Esophagus squamous epithelium (tissue), 5 donors: ENCODE measurements around the gene DCTN3. TPM values are rescaled to one million over a fixed set of nuclear protein-coding genes. Genes with fewer than 3 reads are reported as not detected.

Experiments
- DNase-seq: peaks from one replicate; lab custom pipeline; 2025; lab: John Stamatoyannopoulos, UW
- H3K27ac ChIP-seq, 4 donors: fragments of 200-600 bp; sonication (generic); one replicate each; pipeline ENCODE4 v1.5.1; 2016 to 2019; ENCODE audit warnings: mild to moderate bottlenecking in 1 of 4
- H3K27me3 ChIP-seq, 4 donors: fragments of 200-600 bp; sonication (generic); 1 replicate in 3 of 4; 2 replicates in 1 of 4; pipeline versions ENCODE4 v1.5.1 to v1.6.0; 2017 to 2021; ENCODE audit warnings: antibody characterized with exemption in 1 of 4
- H3K36me3 ChIP-seq, 3 donors: fragments of 200-600 bp; sonication (generic); one replicate each; pipeline ENCODE4 v1.5.1; 2016 to 2019
- H3K4me1 ChIP-seq, 3 donors: fragments of 200-600 bp; sonication (generic); one replicate each; pipeline ENCODE4 v1.5.1; 2017 to 2019
- H3K4me3 ChIP-seq, 4 donors: fragments of 200-600 bp; sonication (generic); 1 replicate in 3 of 4; 2 replicates in 1 of 4; pipeline ENCODE4 v1.5.1; 2016 to 2019; ENCODE audit warnings: mild to moderate bottlenecking in 2 of 4, moderate library complexity in 1 of 4
- H3K9me3 ChIP-seq, 3 donors: fragments of 200-600 bp; sonication (generic); one replicate each; pipeline ENCODE4 v1.5.1; 2016 to 2019
- CTCF ChIP-seq, 6 experiments: fragments of 450-650 bp in 4 of 6; fragments of 200-600 bp in 2 of 6; sonication (generic) in 2 of 6; IDR thresholded peaks; one replicate each; pipeline ENCODE4 v1.5.1; 2016 to 2019; ENCODE audit warnings: antibody characterized with exemption in 6 of 6, mild to moderate bottlenecking in 4 of 6, moderate library complexity in 4 of 6
- POLR2A ChIP-seq, 4 donors: fragments of 450-650 bp; IDR thresholded peaks; one replicate each; pipeline ENCODE4 v1.6.1; 2017; ENCODE audit warnings: antibody characterized with exemption in 4 of 4, mild to moderate bottlenecking in 4 of 4, moderate library complexity in 3 of 4
- WGBS, 2 donors: methylation state at CpG; one replicate each; pipeline ENCODE4 v1.1.5; 2018; 5-methylcytosine and 5-hydroxymethylcytosine counted together
- intact Hi-C: fragments of 100-400 bp; cut with DNase I; formaldehyde crosslinking; loops from one replicate; pipeline ENCODE4 v1.15.0; 2022
- total RNA-seq, 4 donors: library from RNA; depleted of rRNA; stranded (reverse); fragments of >200 nt; gene quantifications; one replicate each; pipeline ENCODE4 v1.1.0, GENCODE V29; 2016
- donor health status: DM: yes; HTN: yes; CAD: no.

Gene DCTN3
- total RNA-seq, 4 donors from 2014 or later: 67.1 to 136 (median 103) TPM

- DNase-seq: no peak
- peaks cover 10 to 17% (median 12%) of the 10 kb centered on the region in 3 donors for H3K4me1 ChIP-seq
- 74 to 94% methylated on average over 2 to 3 of the region's 3 CpGs for WGBS, 2 donors
- no peak for TF ChIP-seq POLR2A (IDR thresholded peaks at IDR 0.05)
- no peak for TF ChIP-seq CTCF (IDR thresholded peaks at IDR 0.05)
- no peaks in the 10 kb centered on the region for H3K36me3 ChIP-seq
- no peak overlapping the region for H3K27ac ChIP-seq
- H3K27me3 ChIP-seq: no peaks in the 10 kb centered on the region
- intact Hi-C loops: no loop called here
- H3K9me3 ChIP-seq: no peaks in the 10 kb centered on the region
- H3K4me3 ChIP-seq: no peak overlapping the region
Measured at GRCh38 chr9:34606905-34607304, 13.4 kb downstream of the DCTN3 start.

DNA sequence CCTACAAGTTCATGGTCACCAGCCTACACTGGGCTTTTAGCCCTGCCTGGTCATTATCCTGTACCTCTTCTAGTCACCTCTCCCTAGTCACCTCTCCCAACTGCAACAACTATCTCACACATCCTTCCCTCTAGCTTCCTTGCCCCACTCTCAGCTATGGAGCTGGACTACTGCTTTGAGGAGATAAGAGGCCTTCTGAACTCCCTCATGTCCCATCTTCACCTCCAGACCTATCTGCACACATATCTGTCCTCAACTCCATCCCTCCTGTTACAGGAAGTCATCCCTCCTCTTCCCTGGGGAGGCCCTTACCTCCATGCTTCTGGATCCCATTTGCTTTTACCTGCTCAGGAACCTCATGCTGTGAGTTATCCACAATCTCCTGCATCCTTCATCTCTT is 14.1 kb downstream of the DCTN3 start:
- Histone ChIP-seq H3K4me1 (peaks cover 10 to 14% (median 12%) of the 10 kb centered on the region in 3 donors), H3K4me3 (no peak overlapping the region), H3K27me3 (no peaks in the 10 kb centered on the region), H3K9me3 (no peaks in the 10 kb centered on the region), H3K27ac (no peak overlapping the region), H3K36me3 (no peaks in the 10 kb centered on the region)
- intact Hi-C loops: no loop called here
- TF ChIP-seq CTCF (IDR thresholded peaks at IDR 0.05) (no peak), POLR2A (IDR thresholded peaks at IDR 0.05) (no peak)
- no peak for DNase-seq

DNA sequence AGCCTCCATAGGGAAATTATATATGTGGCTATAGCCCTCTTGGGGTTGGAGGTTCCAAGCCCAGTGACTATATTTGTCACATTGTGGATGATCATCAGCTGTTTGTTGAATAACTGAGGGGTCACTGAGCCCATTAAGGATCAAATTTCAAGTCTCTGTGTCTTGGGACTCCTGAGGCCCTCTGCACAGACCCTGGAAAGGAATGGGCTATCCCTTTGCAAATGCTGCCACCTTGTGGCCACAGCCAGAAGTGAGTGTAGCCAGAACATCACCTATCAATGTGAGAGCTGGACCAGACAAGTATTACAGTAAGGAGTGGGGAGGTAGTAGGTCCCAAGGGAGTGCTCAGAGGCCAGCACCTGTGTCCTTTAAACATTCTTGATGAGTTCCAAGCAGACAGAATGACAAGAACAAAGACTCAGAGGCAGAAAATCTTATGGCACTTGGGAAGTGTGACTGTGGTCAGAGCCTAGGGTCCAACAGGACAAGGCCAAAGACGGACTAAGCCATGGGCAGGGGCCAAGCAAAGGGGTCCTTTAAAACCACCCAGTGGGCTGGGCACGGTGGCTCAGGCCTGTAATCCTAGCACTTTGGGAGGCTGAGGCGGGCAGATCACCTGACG is 16.6 kb downstream of the DCTN3 start:
- H3K27me3 ChIP-seq: no peaks in the 10 kb centered on the region
- 56 to 65% methylated on average over 4 of the region's 4 CpGs for WGBS, 2 donors
- no peaks in the 10 kb centered on the region for H3K36me3 ChIP-seq
- no peak overlapping the region for H3K4me3 ChIP-seq
- no peak for TF ChIP-seq POLR2A (IDR thresholded peaks at IDR 0.05)
- peak; percentile 87 to 93 (median 91) for TF ChIP-seq CTCF (IDR thresholded peaks at IDR 0.05)
- H3K27ac ChIP-seq: no peak overlapping the region
- intact Hi-C loops: loop anchor here (5.0 kb wide), 1 partner anchor 56 kb away; no protein-coding TSS in a partner anchor
- H3K9me3 ChIP-seq: no peaks in the 10 kb centered on the region
- DNase-seq: no peak
- H3K4me1 ChIP-seq: peaks cover 0 to 13% (median 0%) of the 10 kb centered on the region in 3 donors

GRCh38 chr9:34601937-34602573 is 18.2 kb downstream of the DCTN3 start:
- no peak for TF ChIP-seq CTCF (IDR thresholded peaks at IDR 0.05)
- TF ChIP-seq POLR2A (IDR thresholded peaks at IDR 0.05): no peak
- WGBS, 2 donors: 78 to 83% methylated on average over 4 to 6 of the region's 6 CpGs
- no peak overlapping the region for H3K4me3 ChIP-seq
- H3K36me3 ChIP-seq: no peaks in the 10 kb centered on the region
- no peaks in the 10 kb centered on the region for H3K9me3 ChIP-seq
- H3K4me1 ChIP-seq: peaks cover 0 to 13% (median 0%) of the 10 kb centered on the region in 3 donors
- intact Hi-C loops: loop anchor here (5.0 kb wide), 1 partner anchor 55 kb away; no protein-coding TSS in a partner anchor
- no peak overlapping the region for H3K27ac ChIP-seq
- no peaks in the 10 kb centered on the region for H3K27me3 ChIP-seq
- no peak for DNase-seq

DNA sequence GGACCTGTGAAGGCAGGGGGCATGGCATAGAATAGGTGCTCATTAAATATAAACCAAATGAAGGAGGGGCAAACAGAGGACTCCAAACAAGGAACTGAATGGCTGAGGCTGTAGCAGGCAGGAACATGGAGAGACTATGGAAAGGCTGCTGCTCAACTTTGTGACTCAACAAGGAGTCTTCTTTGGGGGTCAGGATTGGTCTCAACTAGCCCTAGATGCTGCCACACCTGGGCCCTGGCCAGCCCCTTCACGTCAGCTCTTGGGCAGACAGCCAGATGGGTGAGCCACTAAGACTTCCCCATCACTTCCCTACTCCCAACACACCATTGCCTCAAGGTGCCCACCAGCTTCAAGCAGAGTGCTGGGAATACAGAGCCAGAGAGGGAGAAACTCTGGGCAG is 19.4 kb downstream of the DCTN3 start:
- H3K4me3 ChIP-seq: no peak overlapping the region
- intact Hi-C loops: loop anchor here (5.0 kb wide), 1 partner anchor 54 kb away; no protein-coding TSS in a partner anchor
- no peaks in the 10 kb centered on the region for H3K9me3 ChIP-seq
- H3K27ac ChIP-seq: no peak overlapping the region
- H3K4me1 ChIP-seq: peaks cover 0 to 13% (median 0%) of the 10 kb centered on the region in 3 donors
- no peaks in the 10 kb centered on the region for H3K27me3 ChIP-seq
- no peak for DNase-seq
- 11 to 14% methylated on average over 1 of the region's 1 CpG for WGBS, 2 donors
- TF ChIP-seq POLR2A (IDR thresholded peaks at IDR 0.05) (no peak), CTCF (IDR thresholded peaks at IDR 0.05) (no peak)
- no peaks in the 10 kb centered on the region for H3K36me3 ChIP-seq
